Hematopoietic multipotent progenitor cell treated with erythropoietin and hydrocortisone succinate and interleukin-3 and kit ligand, for 6 days (in vitro differentiated cells): ENCODE results near the gene PYGL.
"Not testable (repeated sequence)": the region's sequence is repeated elsewhere in the genome, so short reads cannot be mapped to it uniquely, and the experiment has no call there.

Experiments
- DNase-seq: peaks from one replicate; pipeline ENCODE4 v3.0.0-alpha.2; 2015

Gene PYGL

DNA sequence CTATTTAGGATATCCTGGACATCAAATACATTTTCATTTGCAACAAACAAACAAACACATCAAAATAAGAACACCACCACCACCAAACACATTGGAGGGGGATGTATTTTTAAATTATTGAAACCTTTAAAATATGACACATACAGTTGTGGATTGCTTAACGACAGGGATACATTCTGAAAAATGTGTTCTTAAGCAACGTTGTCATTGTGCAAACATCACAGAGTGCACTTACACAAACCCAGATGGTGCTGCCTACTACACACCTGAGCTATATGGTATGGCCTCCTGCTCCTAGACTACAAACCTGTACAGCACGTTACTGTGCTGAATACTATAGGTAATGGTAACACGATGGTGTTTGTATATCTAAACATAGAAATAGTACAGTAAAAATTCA lies 19.4 kb downstream of the PYGL start:
- DNase-seq = no peak

DNA sequence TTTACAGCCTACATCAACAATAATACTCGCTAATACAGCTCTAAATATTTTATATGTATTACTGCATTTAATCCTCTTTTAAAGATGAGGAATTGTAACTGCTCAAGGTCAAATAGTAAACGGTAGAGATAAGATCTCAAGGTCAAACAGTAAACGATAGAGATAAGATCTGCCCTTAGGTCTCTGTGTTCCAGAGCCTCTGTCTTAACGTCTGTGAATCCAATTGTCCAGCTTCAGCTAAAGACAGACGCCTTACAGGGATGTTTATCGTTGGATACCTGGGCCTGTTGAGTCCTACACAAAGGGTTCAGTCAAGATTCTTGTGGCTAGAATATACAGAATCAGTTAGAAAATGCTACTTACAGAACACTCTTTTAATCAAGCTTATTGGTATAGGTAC lies 20.0 kb downstream of the PYGL start:
- DNase-seq = no peak

DNA sequence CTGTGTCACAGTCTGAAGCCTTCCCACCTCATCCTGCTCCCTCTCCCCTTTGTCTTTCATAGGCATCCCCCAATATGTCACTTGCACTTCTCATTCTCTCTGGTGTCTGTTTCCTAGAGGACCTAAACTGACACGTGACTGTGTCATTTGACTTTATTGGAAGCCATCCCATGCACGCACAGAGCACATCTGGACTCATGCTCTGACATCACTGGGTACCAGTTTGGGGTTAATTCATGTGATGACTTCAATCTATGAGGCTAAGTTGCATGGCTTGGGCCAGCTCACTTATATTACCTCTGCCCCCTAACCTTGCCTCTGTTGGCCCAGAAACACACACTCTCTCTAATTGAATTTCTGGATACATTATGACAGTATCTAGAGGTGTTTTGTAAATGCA lies 21.5 kb downstream of the PYGL start:
- DNase-seq = no peak

DNA sequence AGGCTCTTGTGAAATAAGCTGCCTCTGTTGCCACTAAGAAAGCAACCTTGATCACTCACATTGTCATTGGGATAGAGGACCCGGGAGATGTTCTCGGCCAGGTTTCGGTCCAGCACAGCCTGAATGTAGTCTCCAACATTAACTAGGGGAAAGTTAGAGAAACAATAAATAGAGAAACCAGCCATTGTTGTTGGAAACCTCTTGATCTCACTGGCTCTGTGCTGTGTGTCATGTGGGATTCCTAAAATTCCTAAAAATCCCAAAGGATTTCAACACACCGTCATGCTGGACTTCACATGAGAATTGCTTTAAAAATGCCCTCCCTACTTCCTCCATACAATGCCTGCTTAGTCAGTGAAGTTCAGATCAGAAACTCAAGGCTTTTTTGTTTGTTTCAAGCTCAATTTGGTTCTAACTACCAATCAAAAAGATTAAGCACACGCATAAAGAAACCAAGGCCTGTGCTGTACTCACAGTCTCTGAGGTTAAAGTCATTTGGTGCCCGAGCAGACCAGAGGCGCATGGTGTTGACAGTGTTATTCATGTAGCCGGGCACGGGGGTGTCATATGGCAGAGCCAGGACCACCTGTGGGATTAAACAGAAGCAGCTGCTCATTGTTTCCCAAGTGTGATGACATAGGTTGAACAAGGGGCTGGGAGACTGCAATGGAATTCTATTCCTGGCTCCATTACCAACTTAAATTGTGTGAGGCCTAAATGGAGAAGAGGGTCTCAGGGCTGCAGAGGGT lies 23.6 kb downstream of the PYGL start:
- no peak for DNase-seq

DNA sequence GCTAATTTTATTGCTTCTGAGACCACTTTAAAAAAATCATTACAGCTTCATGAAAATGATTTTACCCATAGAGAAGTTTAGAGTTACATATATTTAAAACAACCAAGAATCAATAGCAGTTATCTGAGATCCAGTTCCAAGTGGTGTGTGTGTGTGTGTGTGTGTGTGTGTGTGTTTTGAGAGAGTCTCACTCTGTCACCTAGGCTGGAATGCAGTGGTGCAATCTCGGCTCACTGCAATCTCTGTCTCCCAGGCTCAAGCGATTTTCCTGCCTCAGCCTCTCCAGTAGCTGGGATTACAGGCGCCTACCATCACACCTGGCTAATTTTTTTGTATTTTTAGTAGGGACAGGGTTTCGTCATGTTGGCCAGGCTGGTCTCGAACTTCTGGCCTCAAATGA lies 24.8 kb downstream of the PYGL start:
- not testable (repeated sequence) for DNase-seq

DNA sequence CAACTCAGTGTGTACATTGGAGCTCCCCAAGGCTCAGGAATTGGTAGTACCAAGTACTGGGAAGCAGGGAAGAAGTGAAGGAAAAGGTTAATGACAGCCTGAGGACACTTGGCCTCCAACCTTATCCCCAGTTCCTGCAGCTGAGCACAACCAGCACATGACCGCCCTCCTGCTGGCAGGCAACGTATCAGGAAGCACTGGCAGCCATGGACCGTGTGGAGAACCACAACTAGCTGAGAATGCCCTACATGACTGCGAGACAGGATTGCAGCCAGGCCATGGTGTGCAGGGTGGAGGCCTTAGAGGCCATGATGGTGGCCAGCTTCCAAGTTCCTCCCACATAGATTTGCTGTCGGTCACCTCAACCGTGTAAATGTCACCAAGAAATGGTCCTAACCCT lies 26.8 kb downstream of the PYGL start:
- no peak for DNase-seq

DNA sequence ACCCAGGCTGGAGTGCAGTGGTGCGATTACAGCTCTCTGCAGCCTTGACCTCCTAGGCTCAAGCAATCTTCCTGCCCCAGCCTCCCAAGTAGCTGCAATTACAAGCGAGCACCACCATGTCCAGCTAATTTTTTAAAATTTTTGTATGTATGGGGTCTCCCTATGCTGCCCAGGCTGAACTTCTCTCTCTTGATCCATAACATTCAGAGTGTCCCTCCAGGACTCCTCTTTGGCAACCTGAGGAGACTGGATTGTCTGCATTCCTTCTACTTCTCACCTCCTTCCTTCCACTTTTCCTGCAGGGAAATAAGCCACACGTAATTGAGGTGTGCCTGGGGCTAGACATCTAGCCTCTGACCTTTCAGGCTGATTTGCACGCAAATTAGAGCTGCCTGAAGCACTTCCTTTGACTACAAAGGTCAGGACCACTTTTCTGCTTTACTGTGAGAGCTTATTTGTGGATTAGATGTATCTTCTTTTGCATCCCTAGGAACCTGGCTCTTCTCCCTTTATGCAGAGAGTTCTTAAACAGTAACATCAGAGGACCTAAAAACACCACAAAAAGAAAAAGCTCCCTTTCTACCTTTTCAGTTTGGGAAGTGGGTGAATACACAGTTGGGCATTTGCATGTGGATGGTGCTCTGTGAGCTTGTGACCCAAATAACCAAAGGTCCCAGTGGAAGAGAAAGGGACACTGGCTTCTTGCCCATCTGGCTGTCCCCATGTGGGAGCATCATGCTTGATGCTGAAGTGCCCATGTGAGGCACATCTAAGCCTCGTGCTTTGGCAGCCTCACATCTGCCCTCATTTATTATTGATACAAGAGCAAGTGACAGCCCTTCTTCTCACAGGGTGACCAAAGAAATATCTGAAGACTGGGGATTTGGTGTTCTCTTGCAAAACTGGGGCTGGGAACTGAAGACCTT lies 33.5 kb downstream of the PYGL start:
- DNase-seq = no peak

DNA sequence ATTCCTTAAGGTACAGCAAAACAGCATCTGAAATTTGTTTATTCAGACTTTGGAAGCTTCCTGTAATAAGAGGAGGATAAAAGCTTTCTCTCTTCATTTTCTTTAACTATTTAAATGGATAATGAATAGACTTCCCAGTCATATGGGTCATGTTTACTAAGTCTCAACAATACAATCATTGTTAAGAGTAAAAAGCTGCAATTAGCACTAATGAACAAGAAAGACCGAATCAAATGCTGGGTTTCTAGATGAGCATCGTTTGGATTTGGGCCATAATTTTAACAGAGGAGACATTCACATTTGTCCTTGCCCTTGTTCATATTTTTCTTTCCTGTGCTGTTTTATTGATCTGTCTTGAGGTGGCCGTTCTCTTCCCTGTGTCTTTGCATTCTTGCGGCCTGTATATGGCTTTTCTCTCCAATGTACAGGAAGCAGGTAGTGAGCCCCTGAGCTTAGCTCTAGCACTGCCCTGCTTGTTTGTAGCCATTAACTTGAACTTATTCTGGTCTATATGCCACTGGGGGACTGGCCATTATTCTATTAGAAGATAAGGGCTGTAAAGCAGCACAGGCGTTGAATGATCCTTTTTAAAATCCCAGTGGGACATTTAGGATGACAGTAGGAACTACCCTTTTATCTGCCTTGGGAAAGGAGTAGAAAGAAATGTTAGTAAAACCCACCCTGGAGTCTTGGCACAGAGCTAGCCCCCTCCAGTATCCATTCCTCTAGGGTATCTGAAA lies 37.8 kb downstream of the PYGL start:
- no peak for DNase-seq

DNA sequence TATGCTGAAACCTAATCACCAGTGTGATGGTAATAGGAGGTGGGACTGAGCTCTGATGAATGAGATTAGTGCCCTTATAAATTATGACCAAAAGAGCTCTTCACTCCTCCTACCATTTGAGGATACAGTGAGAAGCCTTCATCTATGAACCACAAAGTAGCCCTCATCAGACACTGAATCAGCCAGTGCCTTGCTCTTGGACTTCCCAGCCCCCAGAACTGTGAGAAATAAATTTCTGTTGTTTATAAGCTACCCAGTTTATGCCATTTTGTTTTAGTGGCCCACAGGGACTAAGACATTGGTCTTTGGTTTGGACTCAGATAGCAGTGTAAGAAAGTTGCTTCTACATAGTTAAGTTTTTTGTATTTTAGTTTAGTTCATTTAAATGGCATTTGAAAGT lies 39.6 kb downstream of the PYGL start:
- DNase-seq = no peak

DNA sequence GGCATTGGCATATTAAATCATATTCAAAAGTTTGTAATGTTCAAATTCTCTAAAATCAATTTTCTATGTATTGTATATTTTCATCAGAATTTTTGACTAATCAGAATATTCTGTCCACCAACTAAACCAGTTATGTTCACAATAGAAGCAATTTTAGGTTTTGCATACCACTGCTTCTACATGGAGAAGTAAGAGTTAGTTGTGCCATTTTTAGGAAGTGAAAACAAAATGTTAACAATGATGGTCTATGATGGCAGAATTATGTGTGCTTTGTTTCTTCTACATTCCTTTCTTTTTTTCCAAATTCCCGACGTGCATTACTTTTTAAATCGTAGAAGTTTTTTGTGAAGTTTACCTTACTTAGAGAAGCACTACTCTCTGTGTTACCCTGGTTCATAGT lies 42.9 kb downstream of the PYGL start:
- DNase-seq = no peak

DNA sequence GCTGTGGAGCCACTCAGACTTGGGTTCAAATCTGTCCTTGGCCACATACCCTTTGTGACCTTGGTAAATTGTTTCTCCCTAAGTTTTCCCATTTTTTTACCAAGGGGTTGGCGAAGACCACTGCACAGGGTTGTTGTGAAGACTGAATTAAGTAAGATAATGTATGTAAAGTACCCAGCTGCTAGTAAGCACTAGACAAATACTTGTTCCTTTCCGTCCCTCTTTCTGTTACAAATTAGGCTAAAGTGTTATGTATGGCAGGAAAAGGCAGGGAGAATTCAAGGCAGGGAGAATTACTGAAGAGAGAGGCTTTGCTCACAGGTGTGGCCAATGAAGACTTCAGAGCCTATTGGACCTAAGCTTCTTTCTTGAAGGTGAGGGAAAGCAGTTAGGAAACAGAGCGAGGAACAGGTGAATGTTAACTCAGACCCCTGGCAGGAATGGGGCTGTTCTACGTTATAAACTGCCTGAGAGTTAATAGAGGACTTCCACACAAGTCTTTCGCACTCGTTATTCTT lies 46.6 kb downstream of the PYGL start:
- no peak for DNase-seq

DNA sequence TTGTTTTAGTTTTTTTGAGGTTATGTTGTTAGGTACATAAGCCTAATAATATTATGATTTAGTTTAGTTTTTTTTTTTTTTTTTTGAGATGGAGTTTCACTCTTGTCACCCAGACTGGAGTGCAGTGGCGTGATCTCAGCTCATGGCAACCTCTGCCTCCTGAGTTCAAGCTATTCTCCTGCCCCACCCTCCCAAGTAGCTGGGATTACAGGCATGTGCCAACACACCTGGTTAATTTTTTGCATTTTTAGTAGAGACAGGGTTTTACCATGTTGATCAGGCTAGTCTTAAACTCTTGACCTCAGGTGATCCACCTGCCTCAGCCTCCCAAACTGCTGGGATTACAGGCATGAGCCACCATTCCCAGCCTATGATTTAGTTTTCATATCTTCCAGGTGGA lies 47.3 kb downstream of the PYGL start:
- DNase-seq = not testable (repeated sequence)

DNA sequence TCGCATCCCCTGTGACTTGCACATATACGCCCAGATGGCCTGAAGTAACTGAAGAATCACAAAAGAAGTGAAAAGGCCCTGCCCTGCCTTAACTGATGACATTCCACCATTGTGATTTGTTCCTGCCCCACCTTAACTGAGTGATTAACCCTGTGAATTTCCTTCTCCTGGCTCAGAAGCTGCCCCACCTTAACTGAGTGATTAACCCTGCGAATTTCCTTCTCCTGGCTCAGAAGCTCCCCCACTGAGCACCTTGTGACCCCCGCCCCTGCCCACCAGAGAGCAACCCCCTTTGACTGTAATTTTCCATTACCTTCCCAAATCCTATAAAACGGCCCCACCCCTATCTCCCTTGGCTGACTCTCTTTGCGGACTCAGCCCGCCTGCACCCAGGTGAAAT lies 47.9 kb downstream of the PYGL start:
- DNase-seq = not testable (repeated sequence)

DNA sequence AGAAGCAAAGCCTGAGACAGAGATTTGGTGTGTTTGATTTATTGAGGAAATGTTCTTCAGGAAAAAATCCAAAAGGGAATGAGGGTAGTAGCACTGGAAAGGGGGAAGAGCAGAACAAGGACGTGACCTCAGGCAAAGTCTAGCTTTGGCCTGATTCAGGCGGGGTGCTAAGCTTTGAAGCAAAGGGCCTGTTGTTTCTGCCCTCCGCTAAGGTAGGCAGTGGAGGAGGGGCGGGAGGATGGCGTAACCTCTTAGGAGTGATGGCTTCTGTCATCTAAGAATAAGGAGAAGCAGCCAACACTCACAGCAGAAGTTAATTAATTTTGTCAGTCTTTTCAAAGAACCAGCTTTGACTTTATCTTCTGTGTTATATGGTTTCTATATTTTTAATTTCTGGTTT lies 52.0 kb downstream of the PYGL start:
- no peak for DNase-seq

DNA sequence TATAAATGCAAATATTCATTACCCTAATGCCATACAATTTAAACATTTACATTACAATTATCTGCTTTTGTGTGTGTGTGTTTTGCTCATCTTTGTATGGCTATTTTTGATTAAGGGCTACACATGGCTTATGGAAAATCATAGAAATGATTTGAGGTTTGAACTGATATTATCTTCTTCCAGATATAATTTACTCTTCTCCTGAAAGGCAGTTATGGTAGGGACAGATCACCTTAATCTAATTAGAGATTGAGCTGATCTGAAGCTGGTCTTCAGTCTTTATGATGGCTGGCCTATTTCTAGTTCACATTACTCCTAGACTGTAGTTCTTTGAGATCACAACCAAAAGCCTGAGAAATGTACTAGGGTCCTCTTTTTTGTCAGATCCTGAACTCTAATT lies 56.8 kb downstream of the PYGL start:
- no peak for DNase-seq

DNA sequence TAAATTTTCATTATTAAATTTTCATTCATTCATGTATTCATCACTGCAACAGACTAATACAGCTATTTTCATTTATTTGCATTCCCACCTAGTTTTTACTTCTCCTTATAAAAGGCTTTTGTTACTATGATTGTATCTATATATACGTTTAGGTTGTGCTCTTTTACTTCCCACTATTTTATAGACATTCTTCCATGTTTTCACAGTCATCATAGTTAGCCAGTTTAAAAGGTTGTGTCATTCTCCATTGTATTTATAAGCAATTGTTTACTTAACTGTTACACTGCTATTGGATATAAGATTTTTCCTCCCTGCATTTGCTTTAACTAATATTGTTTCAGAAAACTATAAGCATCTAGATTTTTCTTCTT lies 60.5 kb downstream of the PYGL start:
- no peak for DNase-seq

DNA sequence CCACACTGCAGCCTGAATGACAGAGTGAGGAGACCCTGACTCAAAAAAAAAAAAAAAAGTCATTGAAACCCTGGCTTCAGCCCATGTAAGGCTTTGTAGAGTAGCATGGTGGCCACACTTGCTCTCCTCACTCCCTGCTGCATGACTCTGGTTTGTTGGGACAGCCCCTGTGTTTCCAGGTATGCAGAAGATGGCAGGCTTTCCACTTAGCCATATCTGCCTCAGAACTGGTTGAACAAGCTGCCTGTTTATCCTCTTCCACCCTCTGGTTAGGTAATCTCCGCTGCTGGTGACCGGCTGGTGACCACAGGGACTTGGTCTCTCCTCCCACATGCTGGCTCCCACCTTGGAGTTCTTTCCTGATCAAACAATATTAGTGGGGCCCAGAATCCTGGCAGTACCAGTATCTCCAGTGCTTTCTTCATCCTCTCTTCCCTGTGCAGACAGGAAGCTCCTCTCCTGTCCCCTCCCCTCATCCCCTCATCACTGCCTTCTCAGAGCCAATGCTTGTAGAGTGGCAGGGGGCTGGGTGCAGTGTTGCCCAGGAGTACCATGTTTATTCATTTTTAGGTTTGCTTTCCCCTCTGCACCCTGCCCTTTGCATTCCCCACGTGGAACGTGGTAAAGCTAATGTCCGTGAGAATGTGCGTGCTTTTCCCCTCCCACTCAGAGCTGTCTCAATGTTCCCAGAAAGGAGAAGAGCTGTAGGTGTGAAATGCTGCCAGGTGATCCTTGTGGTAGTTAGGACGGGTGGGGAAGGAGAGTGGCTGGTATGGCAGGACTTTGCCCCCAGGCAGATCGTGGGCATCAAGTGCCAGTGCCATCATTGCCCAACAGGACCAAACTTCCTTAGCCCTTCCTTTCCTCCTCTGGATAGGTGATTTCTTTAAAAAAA lies 61.1 kb downstream of the PYGL start:
- no peak for DNase-seq

DNA sequence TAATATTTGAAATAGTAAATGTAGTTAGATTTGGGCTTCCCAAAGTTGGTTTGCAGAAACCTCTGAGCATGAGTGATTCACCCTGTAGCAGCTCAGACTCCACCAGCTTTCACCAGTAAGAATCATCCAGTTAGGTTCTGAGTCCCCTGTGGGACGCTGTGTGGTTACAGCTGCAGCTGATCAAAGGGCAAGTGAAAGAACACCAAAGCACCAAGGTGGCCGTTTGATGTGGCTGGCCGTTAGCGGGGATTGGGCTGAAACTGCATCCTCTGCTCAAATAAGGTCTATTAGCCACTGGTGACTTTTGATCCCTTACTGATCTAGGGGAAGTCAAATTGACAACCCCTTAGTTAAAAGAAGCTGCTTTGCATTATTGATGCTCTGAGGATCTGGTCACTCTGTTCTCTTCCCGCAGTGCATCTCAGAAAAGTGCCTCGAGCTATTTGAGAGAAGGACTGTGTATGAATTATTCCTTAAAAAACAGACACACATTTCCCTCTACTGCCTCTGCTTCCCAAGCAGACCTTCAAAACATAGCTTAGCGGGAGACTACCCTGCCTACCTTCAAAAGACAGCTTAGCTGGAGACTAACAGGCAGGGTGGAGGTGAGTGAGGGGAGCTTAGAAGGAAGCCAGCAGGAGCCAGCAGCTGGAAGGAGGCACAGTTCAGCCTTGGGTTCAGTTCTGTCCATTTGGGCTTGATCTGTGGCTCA lies 68.8 kb downstream of the PYGL start:
- no peak for DNase-seq

DNA sequence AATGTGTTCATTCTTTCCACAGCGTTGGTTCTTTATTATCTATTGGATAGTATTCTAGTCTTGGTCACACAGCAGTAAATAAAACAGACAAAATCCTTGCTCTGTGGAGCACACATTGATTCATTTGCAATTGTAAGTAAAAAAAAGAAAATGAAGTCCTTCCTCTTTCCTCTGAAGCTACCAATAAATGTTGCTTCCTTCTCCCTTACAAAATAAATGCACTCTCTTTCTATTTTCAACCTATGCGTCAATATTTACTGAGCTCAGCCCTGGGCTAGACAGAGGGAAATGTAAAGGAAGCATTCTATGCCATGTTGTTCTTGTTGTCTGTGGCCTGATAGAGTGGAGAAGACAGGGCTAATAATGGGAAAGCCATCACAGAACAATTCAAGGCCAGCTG lies 69.5 kb downstream of the PYGL start:
- no peak for DNase-seq

DNA sequence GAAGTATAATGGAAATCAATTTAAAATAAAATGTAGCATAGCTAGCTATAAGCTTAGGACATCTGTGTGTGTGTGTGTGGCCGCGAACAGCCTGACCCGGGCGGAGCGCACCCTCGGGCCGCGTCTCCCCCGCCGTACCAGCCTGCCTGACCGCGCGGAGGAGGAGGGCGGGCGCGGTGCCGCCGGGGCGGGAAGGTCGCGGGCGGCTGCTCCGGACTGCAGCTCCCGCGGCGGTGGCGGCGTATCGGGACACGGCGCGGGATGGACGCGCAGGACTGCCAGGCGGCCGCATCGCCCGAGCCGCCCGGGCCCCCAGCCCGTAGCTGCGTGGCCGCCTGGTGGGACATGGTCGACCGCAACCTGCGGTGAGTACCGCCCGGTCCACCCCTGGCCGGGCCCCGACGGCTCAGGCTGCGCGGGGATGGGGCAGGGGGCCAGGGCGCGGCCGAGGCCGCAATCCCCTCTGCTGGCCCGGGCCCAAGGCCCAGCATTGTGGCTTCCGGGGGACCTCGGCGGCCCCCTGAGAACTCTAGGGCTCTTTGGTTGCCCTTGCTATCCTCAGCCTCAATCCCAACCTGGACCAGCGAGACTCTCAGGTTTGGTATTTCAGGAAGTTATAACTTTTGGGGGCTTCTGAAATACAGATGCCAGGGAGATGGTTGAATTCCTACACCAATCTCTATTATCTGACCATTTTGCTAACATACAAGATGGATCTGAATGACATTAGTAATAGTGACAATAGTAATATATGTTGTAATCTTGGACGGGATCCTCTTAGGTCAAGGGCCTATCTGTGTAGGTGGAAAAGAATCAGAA lies 72.2 kb downstream of the PYGL start, which contains the start of gene ABHD12B:
Gene ABHD12B, plus strand, starts transcription at position 140 of the 819 bp plus-strand sequence. Its CDS starts 122 bp downstream, at position 262.
- no peak for DNase-seq

DNA sequence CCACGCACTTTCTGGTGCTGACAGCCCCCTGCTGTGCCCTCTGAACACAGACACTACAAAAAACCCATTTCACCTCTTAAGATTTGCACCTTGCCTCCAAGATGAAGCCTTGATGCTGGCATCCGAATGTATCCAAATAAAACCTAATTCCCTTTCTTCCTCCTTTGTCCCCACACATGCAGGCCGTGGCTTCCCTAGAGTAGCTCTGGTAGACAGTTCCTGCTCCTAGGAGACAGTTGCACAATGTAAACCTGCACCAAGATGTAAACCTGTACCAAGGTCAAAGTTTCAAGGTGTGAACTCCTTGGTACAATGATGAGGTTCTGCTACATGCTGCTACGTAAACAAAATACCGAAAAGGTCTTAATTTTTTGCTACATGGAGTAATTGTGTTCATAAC lies 73.1 kb downstream of the PYGL start:
- no peak for DNase-seq
